ENCODE results near the gene RNF144A.

- TF ChIP-seq CTCF (conservative IDR thresholded peaks at IDR 0.05; ENCODE audit: low read length) (no peak), EZH2phosphoT487 (IDR thresholded peaks at IDR 0.05; ENCODE audit: borderline replicate concordance) (no peak)
These were observed 156.7 kb downstream of the RNF144A start for GRCh38 chr2:7073901-7074300.
